ENCODE results near the gene PRKAG1.

GRCh38 chr12:49020441-49020840 lies 1.9 kb upstream of the PRKAG1 start:
- TF ChIP-seq, protein P1, sequence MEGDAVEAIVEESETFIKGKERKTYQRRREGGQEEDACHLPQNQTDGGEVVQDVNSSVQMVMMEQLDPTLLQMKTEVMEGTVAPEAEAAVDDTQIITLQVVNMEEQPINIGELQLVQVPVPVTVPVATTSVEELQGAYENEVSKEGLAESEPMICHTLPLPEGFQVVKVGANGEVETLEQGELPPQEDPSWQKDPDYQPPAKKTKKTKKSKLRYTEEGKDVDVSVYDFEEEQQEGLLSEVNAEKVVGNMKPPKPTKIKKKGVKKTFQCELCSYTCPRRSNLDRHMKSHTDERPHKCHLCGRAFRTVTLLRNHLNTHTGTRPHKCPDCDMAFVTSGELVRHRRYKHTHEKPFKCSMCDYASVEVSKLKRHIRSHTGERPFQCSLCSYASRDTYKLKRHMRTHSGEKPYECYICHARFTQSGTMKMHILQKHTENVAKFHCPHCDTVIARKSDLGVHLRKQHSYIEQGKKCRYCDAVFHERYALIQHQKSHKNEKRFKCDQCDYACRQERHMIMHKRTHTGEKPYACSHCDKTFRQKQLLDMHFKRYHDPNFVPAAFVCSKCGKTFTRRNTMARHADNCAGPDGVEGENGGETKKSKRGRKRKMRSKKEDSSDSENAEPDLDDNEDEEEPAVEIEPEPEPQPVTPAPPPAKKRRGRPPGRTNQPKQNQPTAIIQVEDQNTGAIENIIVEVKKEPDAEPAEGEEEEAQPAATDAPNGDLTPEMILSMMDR (conservative IDR thresholded peaks at IDR 0.05; ENCODE audit: low read depth, low read length) = no peak
- TF ChIP-seq EZH2 (IDR thresholded peaks at IDR 0.05; ENCODE audit: borderline replicate concordance, low read depth, low read length, poor library complexity, severe bottlenecking) = no peak

Measured in A673 (cell line).